Measurements from ENCODE around the gene RGR. TPM values are rescaled to one million over a fixed set of nuclear protein-coding genes. Genes with fewer than 3 reads are reported as not detected.

RGR gene
- total RNA-seq, 2 donors from 2014 or later, result not detected

GRCh38 chr10:84291384-84291783 lies 46.5 kb downstream of the RGR start:
- Histone ChIP-seq H3K4me3 (no peak overlapping the region), H3K36me3 (no peaks in the 10 kb centered on the region), H3K9me3 (no peaks in the 10 kb centered on the region), H3K4me1 (replicated peaks) (no peaks in the 10 kb centered on the region), H3K27me3 (replicated peaks; ENCODE audit: insufficient read depth) (no peaks in the 10 kb centered on the region), H3K27ac (no peak overlapping the region)
- intact Hi-C loops (cut with DNase I), result no loop called here
- 22% methylated on average over 1 of the region's 1 CpG for WGBS
- TF ChIP-seq CTCF (IDR thresholded peaks at IDR 0.05), result no peak
- TF ChIP-seq POLR2AphosphoS5 (IDR thresholded peaks at IDR 0.05), result no peak
- TF ChIP-seq POLR2A (IDR thresholded peaks at IDR 0.05), result no peak
- no peak for DNase-seq (ENCODE audit: low spot score)

- Histone ChIP-seq H3K4me3 (no peak overlapping the region), H3K4me1 (replicated peaks) (no peaks in the 10 kb centered on the region), H3K27ac (no peak overlapping the region), H3K27me3 (replicated peaks; ENCODE audit: insufficient read depth) (no peaks in the 10 kb centered on the region), H3K36me3 (no peaks in the 10 kb centered on the region), H3K9me3 (no peaks in the 10 kb centered on the region)
- no peak for DNase-seq (ENCODE audit: low spot score)
- TF ChIP-seq POLR2AphosphoS5 (IDR thresholded peaks at IDR 0.05) (no peak), POLR2A (IDR thresholded peaks at IDR 0.05) (no peak), CTCF (IDR thresholded peaks at IDR 0.05) (no peak)
- intact Hi-C loops (cut with DNase I), result no loop called here
- WGBS, result 100% methylated on average over 2 of the region's 2 CpGs
Measured at GRCh38 chr10:84292502-84292901, 47.6 kb downstream of the RGR start.

GRCh38 chr10:84293171-84293570 lies 48.3 kb downstream of the RGR start:
- intact Hi-C loops (cut with DNase I), result no loop called here
- H3K36me3 ChIP-seq, result no peaks in the 10 kb centered on the region
- H3K4me3 ChIP-seq, result no peak overlapping the region
- no peaks in the 10 kb centered on the region for H3K27me3 ChIP-seq (replicated peaks; ENCODE audit: insufficient read depth)
- TF ChIP-seq CTCF (IDR thresholded peaks at IDR 0.05) (no peak), POLR2AphosphoS5 (IDR thresholded peaks at IDR 0.05) (no peak), POLR2A (IDR thresholded peaks at IDR 0.05) (no peak)
- H3K27ac ChIP-seq, result no peak overlapping the region
- H3K9me3 ChIP-seq, result no peaks in the 10 kb centered on the region
- H3K4me1 ChIP-seq (replicated peaks), result no peaks in the 10 kb centered on the region
- 89% methylated on average over 1 of the region's 1 CpG for WGBS
- no peak for DNase-seq (ENCODE audit: low spot score)

GRCh38 chr10:84293574-84294016 lies 48.7 kb downstream of the RGR start:
- DNase-seq (ENCODE audit: low spot score), result no peak
- no peak overlapping the region for H3K4me3 ChIP-seq
- H3K27me3 ChIP-seq (replicated peaks; ENCODE audit: insufficient read depth), result no peaks in the 10 kb centered on the region
- H3K36me3 ChIP-seq, result no peaks in the 10 kb centered on the region
- H3K9me3 ChIP-seq, result no peaks in the 10 kb centered on the region
- intact Hi-C loops (cut with DNase I), result no loop called here
- H3K4me1 ChIP-seq (replicated peaks), result no peaks in the 10 kb centered on the region
- WGBS, result 39% methylated on average over 4 of the region's 4 CpGs
- no peak for TF ChIP-seq POLR2A (IDR thresholded peaks at IDR 0.05)
- TF ChIP-seq CTCF (IDR thresholded peaks at IDR 0.05), result no peak
- no peak for TF ChIP-seq POLR2AphosphoS5 (IDR thresholded peaks at IDR 0.05)
- no peak overlapping the region for H3K27ac ChIP-seq

- intact Hi-C loops (cut with DNase I), result no loop called here
- H3K4me3 ChIP-seq, result no peak overlapping the region
- no peak for DNase-seq (ENCODE audit: low spot score)
- H3K27ac ChIP-seq, result no peak overlapping the region
- H3K4me1 ChIP-seq (replicated peaks), result no peaks in the 10 kb centered on the region
- no peaks in the 10 kb centered on the region for H3K9me3 ChIP-seq
- no peaks in the 10 kb centered on the region for H3K36me3 ChIP-seq
- 95% methylated on average over 1 of the region's 1 CpG for WGBS
- H3K27me3 ChIP-seq (replicated peaks; ENCODE audit: insufficient read depth), result no peaks in the 10 kb centered on the region
- TF ChIP-seq CTCF (IDR thresholded peaks at IDR 0.05) (no peak), POLR2A (IDR thresholded peaks at IDR 0.05) (no peak), POLR2AphosphoS5 (IDR thresholded peaks at IDR 0.05) (no peak)
Measured at GRCh38 chr10:84294766-84295447, 50.1 kb downstream of the RGR start.

Measured in prostate gland (tissue), 2 donors.